DOHH2 (cell line): Measurements from ENCODE around the gene SLC22A12.

Experiments
- H3F3A ChIP-seq: fragments of 200-600 bp; sonication (generic), shearing (Covaris generic); 2 replicates; pipeline ENCODE4 v1.6.0; 2016; ENCODE audit warnings: antibody characterized with exemption, mild to moderate bottlenecking; ENCODE audit not compliant: control insufficient read depth, insufficient read depth
- H3K27ac ChIP-seq: fragments of 200-600 bp; sonication (generic); 2 replicates; pipeline ENCODE4 v1.5.1; 2014; ENCODE audit warnings: low read depth, mild to moderate bottlenecking, low read length, moderate library complexity
- H3K27me3 ChIP-seq: fragments of 200-600 bp; sonication (generic); 2 replicates; pipeline ENCODE4 v1.6.1; 2014; ENCODE audit warnings: mild to moderate bottlenecking, low read length, mixed read lengths; ENCODE audit not compliant: control insufficient read depth
- H3K36me3 ChIP-seq: fragments of 200-600 bp; sonication (generic); 2 replicates; pipeline ENCODE4 v1.6.1; 2014; ENCODE audit warnings: mild to moderate bottlenecking, low read length, moderate library complexity, mixed read lengths; ENCODE audit not compliant: control insufficient read depth
- H3K4me1 ChIP-seq: fragments of 200-600 bp; sonication (generic); 2 replicates; pipeline ENCODE4 v1.6.1; 2014; ENCODE audit warnings: mild to moderate bottlenecking, low read length, mixed read lengths; ENCODE audit not compliant: control insufficient read depth
- H3K4me2 ChIP-seq: fragments of 200-600 bp; sonication (generic); 2 replicates; pipeline ENCODE4 v1.6.0; 2014; ENCODE audit warnings: mild to moderate bottlenecking, low read length, moderate library complexity
- H3K4me3 ChIP-seq: fragments of 200-600 bp; sonication (generic); 2 replicates; pipeline ENCODE4 v1.5.1; 2014; ENCODE audit warnings: mild to moderate bottlenecking, low read length, mixed read lengths
- H3K79me2 ChIP-seq: fragments of 200-600 bp; sonication (generic); 2 replicates; pipeline ENCODE4 v1.6.1; 2014; ENCODE audit warnings: mild to moderate bottlenecking, low read length, mixed read lengths; ENCODE audit not compliant: control insufficient read depth
- H3K9me2 ChIP-seq: fragments of 200-600 bp; sonication (generic); replicated peaks from 2 replicates; pipeline ENCODE4 v1.6.1; 2014; ENCODE audit warnings: mild to moderate bottlenecking, low read length, mixed read lengths; ENCODE audit not compliant: control insufficient read depth
- H3K9me3 ChIP-seq: fragments of 200-600 bp; sonication (generic); 2 replicates; pipeline ENCODE4 v1.6.1; 2014; ENCODE audit warnings: antibody characterized with exemption, low read length, mixed read lengths; ENCODE audit not compliant: control insufficient read depth, insufficient read depth
- H4K20me1 ChIP-seq: fragments of 200-600 bp; sonication (generic); 2 replicates; pipeline ENCODE4 v1.6.0; 2014; ENCODE audit warnings: low read depth, mild to moderate bottlenecking, antibody characterized with exemption, low read length, moderate library complexity; ENCODE audit not compliant: control insufficient read depth, insufficient read depth
- CTCF ChIP-seq: fragments of 200-600 bp; sonication (generic); IDR thresholded peaks from one replicate; pipeline ENCODE4 v1.5.1; 2014; ENCODE audit warnings: antibody characterized with exemption, mild to moderate bottlenecking, low read depth, low read length; ENCODE audit not compliant: poor library complexity, severe bottlenecking
- EZH2phosphoT487 ChIP-seq: fragments of 200-600 bp; sonication (generic); IDR thresholded peaks from 2 replicates; pipeline ENCODE4 v1.6.1; 2017; ENCODE audit warnings: borderline replicate concordance, mild to moderate bottlenecking, antibody characterized with exemption, low read length, moderate library complexity, mixed read lengths

The SLC22A12 gene

GRCh38 chr11:64626637-64627036 lies 35.6 kb downstream of the SLC22A12 start:
- peaks cover 16% of the 10 kb centered on the region for H3K4me1 ChIP-seq
- H3K79me2 ChIP-seq, result no peaks in the 10 kb centered on the region
- H3F3A ChIP-seq, result peaks cover 2% of the 10 kb centered on the region; the same call in 1 of the 2 replicates
- no peaks in the 10 kb centered on the region for H3K9me3 ChIP-seq
- H4K20me1 ChIP-seq, result 0 out of 2 replicates have a peak, but pooled peaks cover 3% of the 10 kb centered on the region
- no peak overlapping the region for H3K4me3 ChIP-seq
- H3K27ac ChIP-seq, result no peak overlapping the region
- no peak overlapping the region for H3K4me2 ChIP-seq
- H3K9me2 ChIP-seq, result no peaks in the 10 kb centered on the region
- no peaks in the 10 kb centered on the region for H3K27me3 ChIP-seq
- H3K36me3 ChIP-seq, result no peaks in the 10 kb centered on the region
- no peak for TF ChIP-seq EZH2phosphoT487
- no peak for TF ChIP-seq CTCF

- TF ChIP-seq CTCF (no peak), EZH2phosphoT487 (no peak)
- H3F3A ChIP-seq, result peaks cover 2% of the 10 kb centered on the region; the same call in 1 of the 2 replicates
- H3K27ac ChIP-seq, result no peak overlapping the region
- H3K4me2 ChIP-seq, result no peak overlapping the region
- H3K4me1 ChIP-seq, result peaks cover 12% of the 10 kb centered on the region
- no peaks in the 10 kb centered on the region for H3K27me3 ChIP-seq
- H3K79me2 ChIP-seq, result no peaks in the 10 kb centered on the region
- H3K36me3 ChIP-seq, result no peaks in the 10 kb centered on the region
- H4K20me1 ChIP-seq, result 0 out of 2 replicates have a peak, but pooled peaks cover 3% of the 10 kb centered on the region
- H3K9me2 ChIP-seq, result no peaks in the 10 kb centered on the region
- no peaks in the 10 kb centered on the region for H3K9me3 ChIP-seq
- H3K4me3 ChIP-seq, result no peak overlapping the region
Measured at GRCh38 chr11:64627371-64627770, 36.4 kb downstream of the SLC22A12 start.

DNA sequence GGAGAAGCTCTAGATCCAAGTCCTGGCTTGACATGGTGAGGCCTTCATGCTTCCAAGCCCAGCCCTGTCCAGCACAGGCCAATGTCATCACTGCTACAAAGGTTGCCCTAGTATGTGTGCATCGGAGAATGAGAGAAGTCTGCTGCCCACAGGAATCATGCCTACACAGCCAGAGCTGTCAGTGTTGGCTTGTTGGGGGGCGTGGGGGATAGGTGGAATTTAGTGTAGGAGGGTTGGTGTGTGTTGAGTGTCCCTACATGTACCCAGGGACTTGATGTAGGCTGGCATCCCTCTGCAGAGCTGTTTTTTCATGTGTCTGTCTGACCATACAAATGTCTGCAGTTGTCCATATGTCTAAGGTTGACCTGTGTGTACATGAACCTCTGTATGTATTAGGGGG lies 37.6 kb downstream of the SLC22A12 start:
- H3F3A ChIP-seq, result peaks cover 2% of the 10 kb centered on the region; the same call in 1 of the 2 replicates
- 0 out of 2 replicates have a peak, but pooled peaks cover 3% of the 10 kb centered on the region for H4K20me1 ChIP-seq
- no peak overlapping the region for H3K4me2 ChIP-seq
- no peaks in the 10 kb centered on the region for H3K36me3 ChIP-seq
- H3K4me1 ChIP-seq, result peaks cover 13% of the 10 kb centered on the region
- H3K9me2 ChIP-seq, result no peaks in the 10 kb centered on the region
- H3K27ac ChIP-seq, result no peak overlapping the region
- no peaks in the 10 kb centered on the region for H3K79me2 ChIP-seq
- no peak overlapping the region for H3K4me3 ChIP-seq
- H3K27me3 ChIP-seq, result no peaks in the 10 kb centered on the region
- no peak for TF ChIP-seq EZH2phosphoT487
- no peak for TF ChIP-seq CTCF
- H3K9me3 ChIP-seq, result no peaks in the 10 kb centered on the region
